ENCODE data around the gene SIGLEC12. TPM values are rescaled to one million over a fixed set of nuclear protein-coding genes. Genes with fewer than 3 reads are reported as not detected.

SIGLEC12 gene
- total and polyA plus RNA-seq, 9 of the 15 experiments (the other 6 are each of a cell fraction or from before 2014, with no cell fraction given) = 0.08 to 1.3 (median 0.54) TPM

DNA sequence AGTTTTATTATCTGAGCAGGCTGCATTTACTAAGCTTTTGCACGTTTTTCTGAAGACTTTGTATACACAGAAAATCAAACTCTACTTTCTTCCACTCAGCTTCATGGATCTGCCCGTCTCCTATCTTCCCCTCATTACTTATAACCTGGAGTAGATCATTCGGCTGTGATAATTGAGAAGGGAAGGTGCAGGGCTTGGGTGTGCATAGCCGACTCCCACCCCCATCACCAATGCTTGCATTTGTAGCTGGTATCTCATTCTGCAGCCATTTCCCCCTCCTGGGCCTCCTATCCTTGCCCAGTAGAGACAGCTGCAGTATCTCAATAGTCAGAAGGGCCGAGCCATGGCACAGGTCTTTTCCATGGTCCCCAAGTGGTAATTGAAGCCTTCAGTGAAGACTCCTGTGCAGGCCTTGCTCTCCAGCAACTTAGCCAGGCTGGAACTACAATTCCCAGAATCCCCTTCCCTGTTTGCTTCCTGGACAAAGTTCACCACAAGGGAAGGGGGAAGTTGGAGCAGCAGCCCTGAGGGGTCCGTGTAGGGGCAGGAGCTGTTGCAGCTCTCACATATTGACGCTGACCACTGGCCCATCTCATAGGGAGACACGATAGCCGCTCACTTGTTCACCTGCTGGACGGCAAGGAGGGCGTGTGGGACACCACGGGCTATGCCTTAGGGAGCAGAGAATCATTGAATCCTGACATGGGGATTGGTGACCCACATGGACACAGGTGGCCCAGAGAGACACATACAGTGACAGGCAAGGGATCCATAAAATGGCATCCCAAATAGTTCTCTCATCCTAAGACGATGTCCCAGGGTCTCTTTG lies 41.2 kb downstream of the SIGLEC12 start (continued):
- TF ChIP-seq, protein P1, sequence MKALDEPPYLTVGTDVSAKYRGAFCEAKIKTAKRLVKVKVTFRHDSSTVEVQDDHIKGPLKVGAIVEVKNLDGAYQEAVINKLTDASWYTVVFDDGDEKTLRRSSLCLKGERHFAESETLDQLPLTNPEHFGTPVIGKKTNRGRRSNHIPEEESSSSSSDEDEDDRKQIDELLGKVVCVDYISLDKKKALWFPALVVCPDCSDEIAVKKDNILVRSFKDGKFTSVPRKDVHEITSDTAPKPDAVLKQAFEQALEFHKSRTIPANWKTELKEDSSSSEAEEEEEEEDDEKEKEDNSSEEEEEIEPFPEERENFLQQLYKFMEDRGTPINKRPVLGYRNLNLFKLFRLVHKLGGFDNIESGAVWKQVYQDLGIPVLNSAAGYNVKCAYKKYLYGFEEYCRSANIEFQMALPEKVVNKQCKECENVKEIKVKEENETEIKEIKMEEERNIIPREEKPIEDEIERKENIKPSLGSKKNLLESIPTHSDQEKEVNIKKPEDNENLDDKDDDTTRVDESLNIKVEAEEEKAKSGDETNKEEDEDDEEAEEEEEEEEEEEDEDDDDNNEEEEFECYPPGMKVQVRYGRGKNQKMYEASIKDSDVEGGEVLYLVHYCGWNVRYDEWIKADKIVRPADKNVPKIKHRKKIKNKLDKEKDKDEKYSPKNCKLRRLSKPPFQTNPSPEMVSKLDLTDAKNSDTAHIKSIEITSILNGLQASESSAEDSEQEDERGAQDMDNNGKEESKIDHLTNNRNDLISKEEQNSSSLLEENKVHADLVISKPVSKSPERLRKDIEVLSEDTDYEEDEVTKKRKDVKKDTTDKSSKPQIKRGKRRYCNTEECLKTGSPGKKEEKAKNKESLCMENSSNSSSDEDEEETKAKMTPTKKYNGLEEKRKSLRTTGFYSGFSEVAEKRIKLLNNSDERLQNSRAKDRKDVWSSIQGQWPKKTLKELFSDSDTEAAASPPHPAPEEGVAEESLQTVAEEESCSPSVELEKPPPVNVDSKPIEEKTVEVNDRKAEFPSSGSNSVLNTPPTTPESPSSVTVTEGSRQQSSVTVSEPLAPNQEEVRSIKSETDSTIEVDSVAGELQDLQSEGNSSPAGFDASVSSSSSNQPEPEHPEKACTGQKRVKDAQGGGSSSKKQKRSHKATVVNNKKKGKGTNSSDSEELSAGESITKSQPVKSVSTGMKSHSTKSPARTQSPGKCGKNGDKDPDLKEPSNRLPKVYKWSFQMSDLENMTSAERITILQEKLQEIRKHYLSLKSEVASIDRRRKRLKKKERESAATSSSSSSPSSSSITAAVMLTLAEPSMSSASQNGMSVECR (CRISPR knock-in tag; IDR thresholded peaks at IDR 0.05) = no peak; the same call in 1 of the 2 replicates
- TF ChIP-seq MBD2 (IDR thresholded peaks at IDR 0.05; ENCODE audit: borderline replicate concordance, low read depth) (peak; percentile 69; the same call in 1 of the 2 replicates), ZFX (CRISPR knock-in tag; IDR thresholded peaks at IDR 0.05) (peak; percentile 58; the same call in 1 of the 2 replicates), KDM5B (IDR thresholded peaks at IDR 0.05; ENCODE audit: insufficient replicate concordance, low read depth, low read length) (peak; percentile 56), ZNF143 (CRISPR knock-in tag; IDR thresholded peaks at IDR 0.05) (peak; percentile 96), RBM34 (IDR thresholded peaks at IDR 0.05; ENCODE audit: borderline replicate concordance, insufficient read depth, low read length) (no peak), MYC (IDR thresholded peaks at IDR 0.05; ENCODE audit: low read depth, low read length) (peak; percentile 70), MYC (CRISPR knock-in tag; IDR thresholded peaks at IDR 0.05; ENCODE audit: borderline replicate concordance, low read depth) (no peak)
- TF ChIP-seq, protein P2, sequence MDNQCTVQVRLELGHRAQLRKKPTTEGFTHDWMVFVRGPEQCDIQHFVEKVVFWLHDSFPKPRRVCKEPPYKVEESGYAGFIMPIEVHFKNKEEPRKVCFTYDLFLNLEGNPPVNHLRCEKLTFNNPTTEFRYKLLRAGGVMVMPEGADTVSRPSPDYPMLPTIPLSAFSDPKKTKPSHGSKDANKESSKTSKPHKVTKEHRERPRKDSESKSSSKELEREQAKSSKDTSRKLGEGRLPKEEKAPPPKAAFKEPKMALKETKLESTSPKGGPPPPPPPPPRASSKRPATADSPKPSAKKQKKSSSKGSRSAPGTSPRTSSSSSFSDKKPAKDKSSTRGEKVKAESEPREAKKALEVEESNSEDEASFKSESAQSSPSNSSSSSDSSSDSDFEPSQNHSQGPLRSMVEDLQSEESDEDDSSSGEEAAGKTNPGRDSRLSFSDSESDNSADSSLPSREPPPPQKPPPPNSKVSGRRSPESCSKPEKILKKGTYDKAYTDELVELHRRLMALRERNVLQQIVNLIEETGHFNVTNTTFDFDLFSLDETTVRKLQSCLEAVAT (IDR thresholded peaks at IDR 0.05) = no peak
- TF ChIP-seq, protein P3, sequence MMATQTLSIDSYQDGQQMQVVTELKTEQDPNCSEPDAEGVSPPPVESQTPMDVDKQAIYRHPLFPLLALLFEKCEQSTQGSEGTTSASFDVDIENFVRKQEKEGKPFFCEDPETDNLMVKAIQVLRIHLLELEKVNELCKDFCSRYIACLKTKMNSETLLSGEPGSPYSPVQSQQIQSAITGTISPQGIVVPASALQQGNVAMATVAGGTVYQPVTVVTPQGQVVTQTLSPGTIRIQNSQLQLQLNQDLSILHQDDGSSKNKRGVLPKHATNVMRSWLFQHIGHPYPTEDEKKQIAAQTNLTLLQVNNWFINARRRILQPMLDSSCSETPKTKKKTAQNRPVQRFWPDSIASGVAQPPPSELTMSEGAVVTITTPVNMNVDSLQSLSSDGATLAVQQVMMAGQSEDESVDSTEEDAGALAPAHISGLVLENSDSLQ (IDR thresholded peaks at IDR 0.05) = 0 out of 2 replicates have a peak, but pooled peaks have one; percentile 19
- TF ChIP-seq, protein P4, sequence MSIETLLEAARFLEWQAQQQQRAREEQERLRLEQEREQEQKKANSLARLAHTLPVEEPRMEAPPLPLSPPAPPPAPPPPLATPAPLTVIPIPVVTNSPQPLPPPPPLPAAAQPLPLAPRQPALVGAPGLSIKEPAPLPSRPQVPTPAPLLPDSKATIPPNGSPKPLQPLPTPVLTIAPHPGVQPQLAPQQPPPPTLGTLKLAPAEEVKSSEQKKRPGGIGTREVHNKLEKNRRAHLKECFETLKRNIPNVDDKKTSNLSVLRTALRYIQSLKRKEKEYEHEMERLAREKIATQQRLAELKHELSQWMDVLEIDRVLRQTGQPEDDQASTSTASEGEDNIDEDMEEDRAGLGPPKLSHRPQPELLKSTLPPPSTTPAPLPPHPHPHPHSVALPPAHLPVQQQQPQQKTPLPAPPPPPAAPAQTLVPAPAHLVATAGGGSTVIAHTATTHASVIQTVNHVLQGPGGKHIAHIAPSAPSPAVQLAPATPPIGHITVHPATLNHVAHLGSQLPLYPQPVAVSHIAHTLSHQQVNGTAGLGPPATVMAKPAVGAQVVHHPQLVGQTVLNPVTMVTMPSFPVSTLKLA (conservative IDR thresholded peaks at IDR 0.05) = peak in 1 of 2 experiments; percentile 37; a peak in 2 of 4 replicates
- TF ChIP-seq, protein P5, sequence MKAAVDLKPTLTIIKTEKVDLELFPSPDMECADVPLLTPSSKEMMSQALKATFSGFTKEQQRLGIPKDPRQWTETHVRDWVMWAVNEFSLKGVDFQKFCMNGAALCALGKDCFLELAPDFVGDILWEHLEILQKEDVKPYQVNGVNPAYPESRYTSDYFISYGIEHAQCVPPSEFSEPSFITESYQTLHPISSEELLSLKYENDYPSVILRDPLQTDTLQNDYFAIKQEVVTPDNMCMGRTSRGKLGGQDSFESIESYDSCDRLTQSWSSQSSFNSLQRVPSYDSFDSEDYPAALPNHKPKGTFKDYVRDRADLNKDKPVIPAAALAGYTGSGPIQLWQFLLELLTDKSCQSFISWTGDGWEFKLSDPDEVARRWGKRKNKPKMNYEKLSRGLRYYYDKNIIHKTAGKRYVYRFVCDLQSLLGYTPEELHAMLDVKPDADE (conservative IDR thresholded peaks at IDR 0.05; ENCODE audit: control insufficient read depth, low read depth, low read length) = peak; percentile 73
- TF ChIP-seq, protein P6, sequence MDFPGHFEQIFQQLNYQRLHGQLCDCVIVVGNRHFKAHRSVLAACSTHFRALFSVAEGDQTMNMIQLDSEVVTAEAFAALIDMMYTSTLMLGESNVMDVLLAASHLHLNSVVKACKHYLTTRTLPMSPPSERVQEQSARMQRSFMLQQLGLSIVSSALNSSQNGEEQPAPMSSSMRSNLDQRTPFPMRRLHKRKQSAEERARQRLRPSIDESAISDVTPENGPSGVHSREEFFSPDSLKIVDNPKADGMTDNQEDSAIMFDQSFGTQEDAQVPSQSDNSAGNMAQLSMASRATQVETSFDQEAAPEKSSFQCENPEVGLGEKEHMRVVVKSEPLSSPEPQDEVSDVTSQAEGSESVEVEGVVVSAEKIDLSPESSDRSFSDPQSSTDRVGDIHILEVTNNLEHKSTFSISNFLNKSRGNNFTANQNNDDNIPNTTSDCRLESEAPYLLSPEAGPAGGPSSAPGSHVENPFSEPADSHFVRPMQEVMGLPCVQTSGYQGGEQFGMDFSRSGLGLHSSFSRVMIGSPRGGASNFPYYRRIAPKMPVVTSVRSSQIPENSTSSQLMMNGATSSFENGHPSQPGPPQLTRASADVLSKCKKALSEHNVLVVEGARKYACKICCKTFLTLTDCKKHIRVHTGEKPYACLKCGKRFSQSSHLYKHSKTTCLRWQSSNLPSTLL (IDR thresholded peaks at IDR 0.05) = no peak

Measured in K562 (cell line).